Smooth muscle cell (in vitro differentiated cells): ENCODE data around the gene PRSS50. TPM values are rescaled to one million over a fixed set of nuclear protein-coding genes. Genes with fewer than 3 reads are reported as not detected.
A peak's percentile ranks its signal among the peaks of the same experiment; 100 is the strongest.

Source experiments
- DNase-seq: peaks from one replicate; lab custom pipeline; 2025; ENCODE audit not compliant: unreplicated experiment; lab: John Stamatoyannopoulos, UW
- H2AFZ ChIP-seq: fragments of 200-600 bp; sonication (generic); 2 replicates; pipeline ENCODE4 v1.6.0; 2016; ENCODE audit warnings: antibody characterized with exemption, low read depth, mild to moderate bottlenecking
- H3F3A ChIP-seq: fragments of 200-600 bp; sonication (generic); 2 replicates; pipeline ENCODE4 v1.6.0; 2017; ENCODE audit warnings: antibody characterized with exemption, low read depth
- H3K27ac ChIP-seq: fragments of 200-600 bp; sonication (generic); 2 replicates; pipeline ENCODE4 v1.5.1; 2016; ENCODE audit warnings: low read depth, mild to moderate bottlenecking
- H3K27me3 ChIP-seq: fragments of 200-600 bp; sonication (generic); 2 replicates; pipeline ENCODE4 v1.6.1; 2016; ENCODE audit warnings: low read depth, mild to moderate bottlenecking
- H3K36me3 ChIP-seq: fragments of 200-600 bp; sonication (generic); 2 replicates; pipeline ENCODE4 v1.5.1; 2016; ENCODE audit warnings: low read depth
- H3K4me1 ChIP-seq: fragments of 200-600 bp; sonication (generic); 2 replicates; pipeline ENCODE4 v1.5.1; 2016; ENCODE audit warnings: low read depth
- H3K4me2 ChIP-seq: fragments of 200-600 bp; sonication (generic); 2 replicates; pipeline ENCODE4 v1.6.0; 2016; ENCODE audit warnings: mild to moderate bottlenecking
- H3K4me3 ChIP-seq: fragments of 200-600 bp; sonication (generic); 2 replicates; pipeline ENCODE4 v1.5.1; 2016; ENCODE audit warnings: mild to moderate bottlenecking
- H3K79me2 ChIP-seq: fragments of 200-600 bp; sonication (generic); 2 replicates; pipeline ENCODE4 v1.6.0; 2016; ENCODE audit warnings: low read depth, mild to moderate bottlenecking
- H3K9ac ChIP-seq: fragments of 200-600 bp; sonication (generic); 2 replicates; pipeline ENCODE4 v1.6.0; 2016; ENCODE audit warnings: low read depth
- H3K9me3 ChIP-seq: fragments of 200-600 bp; sonication (generic); replicated peaks from 2 replicates; pipeline ENCODE4 v1.5.1; 2016; ENCODE audit warnings: low read depth
- H4K20me1 ChIP-seq: fragments of 200-600 bp; sonication (generic); 2 replicates; pipeline ENCODE4 v1.6.0; 2016; ENCODE audit warnings: low read depth
- WGBS: methylation state at CpG from one replicate; pipeline ENCODE4 v1.1.7; 2016; ENCODE audit warnings: low lambda C conversion rate; 5-methylcytosine and 5-hydroxymethylcytosine counted together
- polyA plus RNA-seq: library from polyadenylated mRNA; unstranded; fragments of >200 nt; fragmentation: Nextera tagmentation; extraction: Ambion mirVana; gene quantifications from 2 replicates; pipeline ENCODE4 v1.2.1, GENCODE V29; 2016
- total RNA-seq: library from RNA; depleted of rRNA; stranded (reverse); fragments of >200 nt; gene quantifications from 2 replicates; pipeline ENCODE4 v1.2.3, GENCODE V29; 2014
- TF ChIP-seq, protein P1 (sequence below): fragments of 200-600 bp; sonication (generic); IDR thresholded peaks from 2 replicates; pipeline ENCODE4 v1.5.1; 2017; ENCODE audit warnings: borderline replicate concordance, mild to moderate bottlenecking, antibody characterized with exemption; ENCODE audit not compliant: insufficient read depth, poor library complexity, severe bottlenecking

The PRSS50 gene
- total and polyA plus RNA-seq, 2 experiments from 2014 or later: 0.54 to 0.73 TPM

- Histone ChIP-seq H3K4me1 (peaks cover 6% of the 10 kb centered on the region), H3K4me2 (peak overlapping the region; percentile 99), H3F3A (no peaks in the 10 kb centered on the region), H3K9ac (no peak overlapping the region), H2AFZ (no peak overlapping the region), H3K36me3 (no peaks in the 10 kb centered on the region), H4K20me1 (peaks cover 5% of the 10 kb centered on the region), H3K9me3 (no peaks in the 10 kb centered on the region), H3K79me2 (no peaks in the 10 kb centered on the region), H3K4me3 (no peak overlapping the region), H3K27me3 (no peaks in the 10 kb centered on the region), H3K27ac (no peak overlapping the region)
- DNase-seq: no peak
- TF ChIP-seq, protein P1, sequence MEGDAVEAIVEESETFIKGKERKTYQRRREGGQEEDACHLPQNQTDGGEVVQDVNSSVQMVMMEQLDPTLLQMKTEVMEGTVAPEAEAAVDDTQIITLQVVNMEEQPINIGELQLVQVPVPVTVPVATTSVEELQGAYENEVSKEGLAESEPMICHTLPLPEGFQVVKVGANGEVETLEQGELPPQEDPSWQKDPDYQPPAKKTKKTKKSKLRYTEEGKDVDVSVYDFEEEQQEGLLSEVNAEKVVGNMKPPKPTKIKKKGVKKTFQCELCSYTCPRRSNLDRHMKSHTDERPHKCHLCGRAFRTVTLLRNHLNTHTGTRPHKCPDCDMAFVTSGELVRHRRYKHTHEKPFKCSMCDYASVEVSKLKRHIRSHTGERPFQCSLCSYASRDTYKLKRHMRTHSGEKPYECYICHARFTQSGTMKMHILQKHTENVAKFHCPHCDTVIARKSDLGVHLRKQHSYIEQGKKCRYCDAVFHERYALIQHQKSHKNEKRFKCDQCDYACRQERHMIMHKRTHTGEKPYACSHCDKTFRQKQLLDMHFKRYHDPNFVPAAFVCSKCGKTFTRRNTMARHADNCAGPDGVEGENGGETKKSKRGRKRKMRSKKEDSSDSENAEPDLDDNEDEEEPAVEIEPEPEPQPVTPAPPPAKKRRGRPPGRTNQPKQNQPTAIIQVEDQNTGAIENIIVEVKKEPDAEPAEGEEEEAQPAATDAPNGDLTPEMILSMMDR: no peak
- 95% methylated on average over 3 of the region's 3 CpGs for WGBS
Observed at GRCh38 chr3:46694520-46694919, 23.1 kb downstream of the PRSS50 start.

DNA sequence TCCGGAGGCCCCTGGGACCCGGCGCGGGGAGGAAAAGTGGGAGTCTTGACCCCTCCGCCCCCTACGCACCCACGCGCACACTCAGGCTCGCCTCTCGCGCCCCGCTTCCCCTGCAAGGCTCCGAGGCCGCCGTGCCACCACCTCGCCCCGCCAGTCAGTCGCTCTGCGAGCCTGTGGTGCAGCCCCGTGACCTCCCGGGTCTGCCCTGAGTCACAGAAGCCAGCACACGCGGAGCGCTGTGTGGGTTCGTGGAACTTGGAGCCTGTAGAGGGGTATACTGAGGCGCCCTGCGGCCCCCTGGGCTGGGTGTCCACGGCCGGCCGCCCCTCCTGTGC, 23.8 kb downstream of the PRSS50 start:
- Histone ChIP-seq H2AFZ (peak overlapping the region; percentile 94), H3K9ac (peak overlapping the region; percentile 86), H3K36me3 (no peaks in the 10 kb centered on the region), H3K9me3 (no peaks in the 10 kb centered on the region), H3F3A (no peaks in the 10 kb centered on the region), H3K4me1 (peaks cover 6% of the 10 kb centered on the region), H3K27ac (peak overlapping the region; percentile 35), H3K4me3 (peak overlapping the region; percentile 74), H3K27me3 (no peaks in the 10 kb centered on the region), H3K79me2 (no peaks in the 10 kb centered on the region), H4K20me1 (peaks cover 7% of the 10 kb centered on the region), H3K4me2 (peak overlapping the region; percentile 99)
- 33% methylated on average over 28 of the region's 30 CpGs for WGBS
- DNase-seq: peak; percentile 42
- TF ChIP-seq, protein P1: no peak

DNA sequence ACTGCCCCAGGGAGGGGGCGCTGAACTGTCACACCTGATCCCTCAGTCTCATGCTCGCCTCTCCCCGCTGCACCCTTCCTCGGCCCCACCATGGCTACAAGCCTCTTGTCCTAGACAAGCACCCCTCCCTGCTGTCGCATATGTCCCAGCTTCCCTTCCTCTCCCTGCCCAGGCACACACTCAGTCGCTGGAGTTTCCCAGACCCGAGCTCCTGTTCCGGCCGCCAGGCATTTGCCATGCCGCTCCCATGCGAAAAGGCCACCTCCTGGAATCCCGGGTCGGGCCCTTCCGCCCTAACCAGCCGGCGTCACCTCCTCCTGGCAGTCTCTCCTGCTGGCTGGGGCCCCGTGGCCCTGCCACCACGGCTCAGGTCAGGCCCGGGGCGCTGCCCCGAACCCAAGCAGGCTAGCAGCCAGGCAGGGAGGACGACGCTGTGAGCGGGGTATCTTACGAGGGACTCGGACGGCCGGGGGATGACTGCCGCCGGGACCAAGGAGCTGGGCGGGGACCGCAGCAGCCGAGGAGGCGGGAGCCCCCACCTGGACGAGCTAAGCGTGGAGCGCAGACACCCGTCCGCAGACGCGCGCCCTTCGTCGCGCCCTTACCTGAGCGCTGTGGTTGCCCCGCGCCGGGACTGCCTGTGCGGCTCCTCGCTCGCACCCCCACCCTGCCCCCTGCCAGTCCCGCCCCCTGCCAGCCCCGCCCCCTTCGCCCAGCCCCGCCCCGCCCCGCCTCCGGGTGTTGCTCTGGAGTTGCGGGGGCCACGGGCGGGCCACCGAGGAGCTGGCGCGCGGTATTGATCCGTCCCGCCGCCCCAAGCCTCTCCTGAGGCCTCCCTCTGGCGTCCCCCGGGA, 24.4 kb downstream of the PRSS50 start, which contains the start of gene ALS2CL:
TSS of gene ALS2CL (minus strand) at position 642 of the 854 bp plus-strand sequence. CDS start 4,239 bp downstream, outside the sequence.
- no peaks in the 10 kb centered on the region for H3F3A ChIP-seq
- peak within 1 kb of the TSS; percentile 74 for H3K4me3 ChIP-seq
- peak within 1 kb of the TSS; percentile 86 for H3K9ac ChIP-seq
- 3% methylated on average over 38 of the region's 71 CpGs for WGBS
- no peaks in the 10 kb centered on the region for H3K9me3 ChIP-seq
- no peaks in the 10 kb centered on the region for H3K79me2 ChIP-seq
- H3K4me2 ChIP-seq: peak within 1 kb of the TSS; percentile 99
- peak; percentile 55 for DNase-seq
- peak within 1 kb of the TSS; percentile 94 for H2AFZ ChIP-seq
- TF ChIP-seq, protein P1: no peak
- no peaks in the 10 kb centered on the region for H3K27me3 ChIP-seq
- H4K20me1 ChIP-seq: peaks cover 7% of the 10 kb centered on the region
- H3K36me3 ChIP-seq: no peaks in the 10 kb centered on the region
- peak within 1 kb of the TSS; percentile 88 for H3K27ac ChIP-seq
- H3K4me1 ChIP-seq: peaks cover 6% of the 10 kb centered on the region
